ENCODE results near the gene FLVCR2. TPM values are rescaled to one million over a fixed set of nuclear protein-coding genes. Genes with fewer than 3 reads are reported as not detected.

Gene FLVCR2
- total RNA-seq, 1 donor from 2014 or later, result 3.7 TPM

GRCh38 chr14:75661499-75661814 lies 83.0 kb downstream of the FLVCR2 start:
- no peaks in the 10 kb centered on the region for H3K9me3 ChIP-seq
- TF ChIP-seq POLR2A (IDR thresholded peaks at IDR 0.05), result no peak
- no peak for TF ChIP-seq POLR2AphosphoS5 (IDR thresholded peaks at IDR 0.05; ENCODE audit: insufficient read depth in 1 of 2, low read depth in 1 of 2)
- TF ChIP-seq CTCF (IDR thresholded peaks at IDR 0.05), result no peak
- no peak for DNase-seq (ENCODE audit: extremely low spot score in 2 of 2)
- H3K4me3 ChIP-seq, result peak overlapping the region; percentile 76 to 97
- intact Hi-C loops (cut with DNase I), result no loop called here
- peak overlapping the region; percentile 89 for H3K27ac ChIP-seq
- H3K36me3 ChIP-seq, result peaks cover 0 to 12% of the 10 kb centered on the region in 2 donors
- peaks cover 23% of the 10 kb centered on the region for H3K4me1 ChIP-seq
- H3K27me3 ChIP-seq, result no peaks in the 10 kb centered on the region

DNA sequence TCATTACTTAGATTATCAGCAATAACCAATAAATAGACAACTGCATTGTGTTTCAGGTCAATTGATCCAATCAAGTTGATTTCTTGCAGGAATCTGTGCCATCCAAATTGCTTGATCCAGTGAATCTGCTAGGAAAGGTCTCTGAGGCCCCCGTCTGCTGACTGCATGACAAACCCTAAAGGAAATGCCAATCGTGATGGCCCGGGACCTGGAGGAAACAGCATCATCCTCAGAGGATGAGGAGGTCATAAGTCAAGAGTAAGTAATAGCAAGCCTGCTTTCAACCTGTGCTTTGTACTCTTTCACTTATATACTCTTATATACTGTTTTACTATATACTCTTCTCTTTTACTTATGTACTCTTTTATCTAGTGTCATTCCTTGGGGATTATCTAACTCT lies 84.5 kb downstream of the FLVCR2 start:
- no peak for DNase-seq (ENCODE audit: extremely low spot score in 2 of 2)
- TF ChIP-seq CTCF (IDR thresholded peaks at IDR 0.05) (no peak), POLR2A (IDR thresholded peaks at IDR 0.05) (no peak), POLR2AphosphoS5 (IDR thresholded peaks at IDR 0.05; ENCODE audit: insufficient read depth in 1 of 2, low read depth in 1 of 2) (no peak)
- intact Hi-C loops (cut with DNase I), result no loop called here
- Histone ChIP-seq H3K27ac (no peak overlapping the region), H3K36me3 (peaks cover 0 to 9% of the 10 kb centered on the region in 2 donors), H3K27me3 (no peaks in the 10 kb centered on the region), H3K9me3 (no peaks in the 10 kb centered on the region), H3K4me1 (peaks cover 23% of the 10 kb centered on the region), H3K4me3 (no peak overlapping the region)

- no peak for TF ChIP-seq POLR2AphosphoS5 (IDR thresholded peaks at IDR 0.05; ENCODE audit: insufficient read depth in 1 of 2, low read depth in 1 of 2)
- no peak for TF ChIP-seq POLR2A (IDR thresholded peaks at IDR 0.05)
- TF ChIP-seq CTCF (IDR thresholded peaks at IDR 0.05), result no peak
Observed at GRCh38 chr14:75667099-75667765, 88.8 kb downstream of the FLVCR2 start.

DNA sequence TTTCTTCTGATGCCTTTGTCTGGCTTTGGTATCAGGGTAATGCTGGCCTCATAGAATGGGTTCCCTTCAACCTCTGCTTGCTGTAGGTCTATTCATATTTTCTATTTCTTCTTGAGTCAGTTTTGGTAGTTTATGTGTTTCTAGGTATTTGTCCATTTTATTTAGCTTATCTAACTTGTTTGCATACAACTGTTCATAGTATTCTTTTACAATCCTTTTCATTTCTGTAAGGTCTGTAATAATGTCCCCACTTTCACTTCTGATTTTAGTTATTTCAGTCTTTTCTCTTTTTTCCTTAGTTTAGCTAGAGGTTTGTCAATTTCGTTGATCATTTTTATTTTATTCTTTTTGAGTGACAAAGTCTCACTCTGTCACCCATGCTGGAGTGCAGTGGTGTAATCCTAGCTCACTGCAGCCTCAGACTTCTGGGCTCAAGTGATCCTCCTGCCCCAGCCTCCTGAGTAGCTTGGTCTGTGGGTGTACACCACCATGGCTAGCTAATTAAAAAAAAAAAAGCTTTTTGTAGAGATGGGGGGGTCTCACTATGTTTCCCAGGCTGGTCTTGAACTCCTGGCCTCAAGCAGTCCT lies 94.3 kb downstream of the FLVCR2 start:
- TF ChIP-seq POLR2AphosphoS5 (IDR thresholded peaks at IDR 0.05; ENCODE audit: insufficient read depth in 1 of 2, low read depth in 1 of 2) (no peak), POLR2A (IDR thresholded peaks at IDR 0.05) (no peak), CTCF (IDR thresholded peaks at IDR 0.05) (no peak)
- DNase-seq (ENCODE audit: extremely low spot score in 2 of 2), result no peak
- Histone ChIP-seq H3K27ac (no peak overlapping the region), H3K4me3 (no peak overlapping the region), H3K9me3 (no peaks in the 10 kb centered on the region), H3K4me1 (no peaks in the 10 kb centered on the region), H3K27me3 (no peaks in the 10 kb centered on the region), H3K36me3 (peaks cover 0 to 18% of the 10 kb centered on the region in 2 donors)
- intact Hi-C loops (cut with DNase I), result no loop called here

More at GRCh38 chr14:75667099-75667765, 88.8 kb downstream of the FLVCR2 start:
- no peak for DNase-seq (ENCODE audit: extremely low spot score in 2 of 2)
- Histone ChIP-seq H3K27me3 (no peaks in the 10 kb centered on the region), H3K36me3 (peaks cover 0 to 26% of the 10 kb centered on the region in 2 donors), H3K27ac (no peak overlapping the region), H3K4me3 (no peak overlapping the region), H3K4me1 (peaks cover 5% of the 10 kb centered on the region), H3K9me3 (no peaks in the 10 kb centered on the region)
- intact Hi-C loops (cut with DNase I), result no loop called here

DNA sequence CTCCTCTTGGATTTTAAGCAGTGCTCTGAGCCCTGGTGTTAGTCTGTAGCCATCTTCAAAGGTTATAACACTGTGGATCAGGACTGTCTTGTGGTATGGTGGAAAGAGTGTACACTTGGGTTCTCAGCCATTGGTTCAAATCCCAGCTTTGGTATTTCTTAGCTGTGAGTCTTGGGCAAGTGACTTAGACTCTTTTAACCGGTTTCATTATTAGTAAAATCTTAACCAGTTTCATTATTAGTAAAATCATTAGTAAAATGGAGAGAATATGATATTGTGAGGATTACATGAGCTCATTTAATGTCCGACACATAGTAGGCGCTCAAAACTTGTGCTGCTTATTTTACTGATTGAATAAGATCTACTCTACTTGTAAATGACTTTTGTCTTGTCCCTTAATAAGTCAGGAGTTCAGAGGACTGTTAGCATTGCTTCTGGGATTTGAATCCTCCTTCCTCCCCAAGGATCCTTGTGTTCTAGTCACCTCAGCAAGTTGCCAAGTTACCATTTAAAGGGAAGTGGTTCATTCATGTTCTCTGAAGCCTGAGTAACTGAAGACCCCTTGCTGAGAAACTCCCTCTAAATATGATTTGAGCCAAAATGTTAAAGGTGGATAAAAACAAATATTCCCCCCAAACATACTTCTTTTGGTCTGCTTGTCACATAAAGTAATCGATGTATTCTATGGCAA lies 95.1 kb downstream of the FLVCR2 start:
- Histone ChIP-seq H3K27ac (no peak overlapping the region), H3K36me3 (peaks cover 0 to 18% of the 10 kb centered on the region in 2 donors), H3K9me3 (no peaks in the 10 kb centered on the region), H3K4me3 (no peak overlapping the region), H3K27me3 (no peaks in the 10 kb centered on the region), H3K4me1 (no peaks in the 10 kb centered on the region)
- intact Hi-C loops (cut with DNase I), result no loop called here
- TF ChIP-seq POLR2A (IDR thresholded peaks at IDR 0.05) (no peak), POLR2AphosphoS5 (IDR thresholded peaks at IDR 0.05; ENCODE audit: insufficient read depth in 1 of 2, low read depth in 1 of 2) (no peak), CTCF (IDR thresholded peaks at IDR 0.05) (no peak)
- DNase-seq (ENCODE audit: extremely low spot score in 2 of 2), result no peak

Data from vagina (tissue), 2 donors.